Activated B cell treated with CpG ODN at 0.5 μM for 24 hours (primary cell): ENCODE measurements around the gene CHD5. TPM values are rescaled to one million over a fixed set of nuclear protein-coding genes. Genes with fewer than 3 reads are reported as not detected.

ENCODE experiments used
- ATAC-seq: fragments of 200-7000 bp; cut with Tn5 transposase; one replicate; pipeline ENCODE4 v1.10.0; 2021; ENCODE audit warnings: low read depth, mild to moderate bottlenecking, moderate library complexity
- CTCF ChIA-PET: fragments of 350-600 bp; sonication (Branson Sonifier 250); formaldehyde crosslinking; loops from one replicate; lab custom pipeline; 2021; ENCODE audit warnings: antibody characterized with exemption; lab: Charles Lee
- POLR2A ChIA-PET: fragments of 350-600 bp; sonication (Branson Sonifier 250); formaldehyde crosslinking; loops from one replicate; lab custom pipeline; 2021; ENCODE audit warnings: antibody characterized with exemption; lab: Charles Lee
- DNase-seq: peaks from one replicate; pipeline ENCODE4 v3.0.0; 2022
- H3K27ac Mint-ChIP-seq: one replicate; pipeline ENCODE4 v1.8.0; 2020; ENCODE audit warnings: mixed read lengths
- H3K27me3 Mint-ChIP-seq: one replicate; pipeline ENCODE4 v1.8.0; 2021; ENCODE audit warnings: mixed read lengths
- H3K36me3 Mint-ChIP-seq: one replicate; pipeline ENCODE4 v1.8.0; 2021; ENCODE audit warnings: low read depth, mixed read lengths
- H3K4me1 Mint-ChIP-seq: one replicate; pipeline ENCODE4 v1.8.0; 2021; ENCODE audit warnings: mixed read lengths
- H3K4me3 Mint-ChIP-seq: one replicate; pipeline ENCODE4 v1.8.0; 2020; ENCODE audit warnings: mild to moderate bottlenecking, mixed read lengths
- H3K9me3 Mint-ChIP-seq: one replicate; pipeline ENCODE4 v1.8.0; 2020; ENCODE audit warnings: mixed read lengths
- intact Hi-C: fragments of 100-400 bp; cut with micrococcal nuclease; formaldehyde crosslinking; loops from one replicate; pipeline ENCODE4 v1.15.1; 2024
- total RNA-seq: library from RNA; stranded (reverse); gene quantifications from 2 replicates; pipeline ENCODE4 v1.2.3, GENCODE V29; 2022
- TF ChIP-seq, protein P1 (sequence below): fragments of 200-600 bp; IDR thresholded peaks from one replicate; pipeline ENCODE4 v1.8.0; 2022; ENCODE audit warnings: antibody characterized with exemption, mild to moderate bottlenecking

The CHD5 gene
- total RNA-seq, 1 donor from 2014 or later: 0.31 TPM

DNA sequence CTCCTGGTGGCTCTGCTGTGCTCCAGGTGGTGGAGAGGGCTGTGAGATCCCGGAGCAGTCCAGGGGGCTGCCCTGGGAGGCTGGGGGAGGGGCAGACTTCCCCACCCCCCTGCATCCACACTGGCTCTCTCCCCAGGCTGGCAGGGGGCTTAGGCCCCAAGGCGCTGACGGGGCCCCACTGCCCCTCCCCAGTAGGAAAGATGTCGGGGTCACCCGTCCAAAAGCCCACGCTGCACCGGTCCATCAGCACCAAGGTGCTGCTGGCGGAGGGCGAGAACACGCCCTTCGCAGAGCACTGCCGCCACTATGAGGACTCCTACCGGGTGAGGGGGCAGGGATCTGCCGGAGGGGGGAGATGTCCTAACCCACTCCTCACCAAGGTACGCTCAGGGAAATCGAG lies 31.6 kb upstream of the CHD5 start:
- ATAC-seq (no peak), DNase-seq (no peak)
- ChIA-PET CTCF (no interaction called here), POLR2A (no interaction called here)
- H3K27me3 Mint-ChIP-seq: peaks cover 32% of the 10 kb centered on the region
- TF ChIP-seq, protein P1, sequence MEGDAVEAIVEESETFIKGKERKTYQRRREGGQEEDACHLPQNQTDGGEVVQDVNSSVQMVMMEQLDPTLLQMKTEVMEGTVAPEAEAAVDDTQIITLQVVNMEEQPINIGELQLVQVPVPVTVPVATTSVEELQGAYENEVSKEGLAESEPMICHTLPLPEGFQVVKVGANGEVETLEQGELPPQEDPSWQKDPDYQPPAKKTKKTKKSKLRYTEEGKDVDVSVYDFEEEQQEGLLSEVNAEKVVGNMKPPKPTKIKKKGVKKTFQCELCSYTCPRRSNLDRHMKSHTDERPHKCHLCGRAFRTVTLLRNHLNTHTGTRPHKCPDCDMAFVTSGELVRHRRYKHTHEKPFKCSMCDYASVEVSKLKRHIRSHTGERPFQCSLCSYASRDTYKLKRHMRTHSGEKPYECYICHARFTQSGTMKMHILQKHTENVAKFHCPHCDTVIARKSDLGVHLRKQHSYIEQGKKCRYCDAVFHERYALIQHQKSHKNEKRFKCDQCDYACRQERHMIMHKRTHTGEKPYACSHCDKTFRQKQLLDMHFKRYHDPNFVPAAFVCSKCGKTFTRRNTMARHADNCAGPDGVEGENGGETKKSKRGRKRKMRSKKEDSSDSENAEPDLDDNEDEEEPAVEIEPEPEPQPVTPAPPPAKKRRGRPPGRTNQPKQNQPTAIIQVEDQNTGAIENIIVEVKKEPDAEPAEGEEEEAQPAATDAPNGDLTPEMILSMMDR: no peak
- no peak overlapping the region for H3K4me3 Mint-ChIP-seq
- H3K36me3 Mint-ChIP-seq: no peaks in the 10 kb centered on the region
- H3K9me3 Mint-ChIP-seq: no peaks in the 10 kb centered on the region
- H3K4me1 Mint-ChIP-seq: peaks cover 28% of the 10 kb centered on the region
- no peak overlapping the region for H3K27ac Mint-ChIP-seq
- intact Hi-C loops: no loop called here

DNA sequence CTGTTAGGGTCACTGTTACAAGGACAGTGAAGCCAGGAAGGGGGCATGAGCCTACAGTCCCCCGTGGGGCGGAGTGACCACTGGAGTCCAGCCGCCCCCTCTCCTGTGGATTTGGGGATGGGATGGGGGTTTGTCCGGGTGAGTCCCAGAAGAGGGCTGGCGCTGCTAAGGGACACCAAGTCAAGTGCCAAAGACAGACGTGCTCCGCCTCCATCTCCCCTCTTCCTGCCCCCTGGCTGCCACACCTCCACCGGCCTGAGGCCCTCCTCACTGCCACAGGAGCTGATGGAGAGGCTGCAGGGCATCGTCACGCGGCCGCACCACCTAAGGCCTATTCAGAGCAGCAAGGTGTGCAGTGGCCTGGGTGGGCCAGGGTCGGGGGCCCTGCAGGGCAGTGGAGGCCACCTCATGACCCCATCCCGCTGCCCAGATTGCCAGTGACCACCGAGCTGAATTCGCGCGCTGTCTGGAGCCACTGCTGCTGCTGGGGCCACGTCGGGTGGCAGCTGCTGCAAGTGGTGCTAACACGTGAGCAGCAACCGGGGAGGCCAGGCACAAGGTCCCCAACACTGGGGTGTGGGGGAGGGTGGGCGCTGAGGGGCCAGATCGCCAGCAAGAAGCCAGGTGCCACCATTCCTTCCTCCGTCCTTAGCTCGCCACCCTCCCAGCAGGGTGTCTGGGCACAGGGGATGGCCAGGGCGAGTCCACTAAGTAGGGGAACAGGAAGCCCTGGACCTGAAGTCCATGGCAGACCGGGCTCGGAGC lies 30.7 kb upstream of the CHD5 start:
- Mint-ChIP-seq H3K27me3 (peaks cover 29% of the 10 kb centered on the region), H3K27ac (no peak overlapping the region), H3K36me3 (no peaks in the 10 kb centered on the region), H3K9me3 (no peaks in the 10 kb centered on the region), H3K4me1 (peaks cover 31% of the 10 kb centered on the region), H3K4me3 (no peak overlapping the region)
- TF ChIP-seq, protein P1: no peak
- ATAC-seq: no peak
- intact Hi-C loops: no loop called here
- DNase-seq: no peak
- ChIA-PET CTCF (interaction anchor here (1.0 kb wide), 1 partner anchor 34 kb away, joined by 3 read pairs; no protein-coding TSS in a partner anchor), POLR2A (no interaction called here)

DNA sequence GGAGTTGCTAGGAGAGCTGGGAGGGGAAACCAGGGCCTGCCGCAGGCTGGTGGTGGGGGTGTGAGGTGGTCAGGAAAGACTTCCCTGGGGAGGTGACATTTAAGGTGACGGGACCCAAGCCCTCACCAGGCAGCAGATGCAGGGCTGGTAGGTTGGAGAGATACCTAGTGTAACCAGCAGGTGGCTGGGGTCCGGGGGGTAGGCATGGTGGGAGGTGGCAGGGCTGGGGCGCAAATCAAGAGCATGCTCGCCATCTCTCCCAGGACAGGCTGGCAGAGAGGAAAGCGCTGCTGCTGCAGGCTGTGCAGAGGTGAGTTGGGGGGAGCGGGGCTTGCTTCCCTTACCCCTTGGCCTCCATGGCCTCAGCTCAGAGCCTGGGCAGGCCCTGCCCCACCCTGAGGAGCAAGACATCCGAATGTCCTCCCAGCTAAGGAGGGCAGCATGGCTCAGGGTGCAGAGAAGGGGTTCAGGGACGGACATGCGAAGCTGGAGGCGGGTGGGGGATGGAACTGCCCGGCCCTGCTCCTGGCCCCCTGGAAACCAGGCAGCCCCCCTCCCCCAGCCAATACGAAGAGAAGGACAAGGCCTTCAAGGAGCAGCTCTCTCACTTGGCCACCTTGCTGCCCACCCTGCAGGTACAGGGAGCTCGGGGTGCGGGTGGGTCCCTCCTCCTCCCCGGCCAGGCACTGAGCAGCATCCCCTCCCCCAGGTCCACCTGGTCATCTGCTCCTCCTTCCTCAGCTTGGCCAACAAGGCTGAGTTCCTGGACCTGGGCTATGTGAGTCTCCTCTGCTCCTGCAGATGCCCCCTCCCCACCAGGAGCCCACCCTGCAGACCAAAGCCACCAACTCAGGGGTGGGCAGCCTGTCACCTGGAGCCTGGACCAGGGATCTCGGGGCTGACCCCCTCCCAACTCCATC lies 29.8 kb upstream of the CHD5 start:
- TF ChIP-seq, protein P1: no peak
- Mint-ChIP-seq H3K27ac (no peak overlapping the region), H3K9me3 (no peaks in the 10 kb centered on the region), H3K4me3 (peak overlapping the region; percentile 46), H3K36me3 (no peaks in the 10 kb centered on the region), H3K4me1 (peaks cover 34% of the 10 kb centered on the region), H3K27me3 (peaks cover 26% of the 10 kb centered on the region)
- ChIA-PET CTCF (interaction anchor here (1.0 kb wide), 1 partner anchor 35 kb away, joined by 3 read pairs; no protein-coding TSS in a partner anchor), POLR2A (no interaction called here)
- DNase-seq: no peak
- peak; percentile 38 for ATAC-seq
- intact Hi-C loops: no loop called here

DNA sequence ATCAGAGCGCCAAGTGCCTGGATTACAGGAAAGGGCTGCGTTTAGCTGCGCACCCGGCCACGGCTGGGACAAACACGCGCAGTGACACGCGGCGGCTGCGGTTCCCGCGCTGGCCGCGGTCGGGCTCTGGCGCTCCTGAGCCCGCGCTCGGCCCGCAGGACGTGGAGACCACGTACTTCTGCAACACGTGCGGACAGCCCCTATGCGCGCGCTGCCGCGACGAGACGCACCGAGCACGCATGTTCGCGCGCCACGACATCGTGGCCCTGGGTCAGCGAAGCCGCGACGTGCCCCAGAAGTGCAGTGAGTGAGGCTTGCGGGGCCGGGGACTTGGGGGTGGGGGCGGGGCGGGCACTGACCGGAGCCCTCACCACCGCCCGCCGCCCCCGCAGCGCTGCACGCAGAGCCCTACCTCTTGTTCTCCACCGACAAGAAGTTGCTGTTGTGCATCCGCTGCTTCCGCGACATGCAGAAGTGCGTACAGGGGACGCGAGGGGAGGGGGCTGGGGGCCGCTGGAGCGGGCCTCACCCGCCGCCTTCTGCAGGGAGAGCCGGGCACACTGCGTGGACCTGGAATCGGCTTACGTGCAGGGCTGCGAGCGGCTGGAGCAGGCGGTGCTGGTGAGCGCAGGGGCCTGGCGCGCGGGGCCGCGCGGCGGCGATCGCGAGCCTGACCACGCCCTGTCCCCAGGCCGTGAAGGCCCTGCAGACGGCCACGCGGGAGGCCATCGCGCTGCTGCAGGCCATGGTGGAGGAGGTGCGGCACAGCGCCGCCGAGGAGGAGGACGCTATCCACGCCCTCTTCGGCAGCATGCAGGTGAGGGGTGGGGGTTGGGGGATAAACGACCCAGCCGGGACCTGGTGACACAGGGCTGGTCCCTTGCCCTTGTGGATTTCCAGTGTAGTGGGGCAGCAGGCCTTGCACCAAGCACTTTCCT lies 28.9 kb upstream of the CHD5 start:
- peak overlapping the region; percentile 46 for H3K4me3 Mint-ChIP-seq
- peaks cover 27% of the 10 kb centered on the region for H3K27me3 Mint-ChIP-seq
- ATAC-seq (peak; percentile 52), DNase-seq (no peak)
- intact Hi-C loops: no loop called here
- H3K27ac Mint-ChIP-seq: no peak overlapping the region
- POLR2A ChIA-PET: interaction anchor here (0.9 kb wide), 1 partner anchor 9 kb away, joined by 3 read pairs; the partner anchor contains the start of gene RPL22
- no peaks in the 10 kb centered on the region for H3K36me3 Mint-ChIP-seq
- TF ChIP-seq, protein P1: no peak
- H3K4me1 Mint-ChIP-seq: peaks cover 36% of the 10 kb centered on the region
- CTCF ChIA-PET: no interaction called here
- no peaks in the 10 kb centered on the region for H3K9me3 Mint-ChIP-seq
